CD4-positive, CD25-positive, alpha-beta regulatory T cell (primary cell): ENCODE data around the gene CCR8. TPM values are rescaled to one million over a fixed set of nuclear protein-coding genes. Genes with fewer than 3 reads are reported as not detected.
"Not testable (repeated sequence)": the region's sequence is repeated elsewhere in the genome, so short reads cannot be mapped to it uniquely, and the experiment has no call there.

Experiments used
- ATAC-seq, 2 donors: fragments of 150-1000 bp; cut with Tn5 transposase; one replicate each; pipeline ENCODE4 v1.10.0; 2021; ENCODE audit warnings: low read depth in 2 of 2, moderate number of reproducible peaks in 2 of 2, moderate library complexity in 1 of 2
- DNase-seq, 3 donors: peaks; one replicate each; pipeline versions ENCODE4 v3.0.0 to v3.0.0-alpha.2; 2012 to 2022; ENCODE audit warnings: mixed read lengths in 1 of 3
- H3K27ac ChIP-seq: one replicate; pipeline ENCODE4 v1.7.0; 2013; ENCODE audit warnings: mild to moderate bottlenecking, low read length; ENCODE audit not compliant: insufficient read depth, poor library complexity, severe bottlenecking
- H3K27me3 ChIP-seq: one replicate; pipeline ENCODE4 v1.7.0; 2013; ENCODE audit warnings: low read length; ENCODE audit not compliant: control insufficient read depth, insufficient read depth
- H3K36me3 ChIP-seq: one replicate; pipeline ENCODE4 v1.7.0; 2013; ENCODE audit warnings: mild to moderate bottlenecking, low read length, moderate library complexity; ENCODE audit not compliant: control insufficient read depth, insufficient read depth
- H3K4me1 ChIP-seq: 2 replicates; pipeline ENCODE4 v1.7.0; 2013; ENCODE audit warnings: mild to moderate bottlenecking, low read length; ENCODE audit not compliant: insufficient read depth, control insufficient read depth, poor library complexity, severe bottlenecking
- H3K4me3 ChIP-seq: one replicate; pipeline ENCODE4 v1.7.0; 2013; ENCODE audit warnings: low read depth, mild to moderate bottlenecking, low read length, moderate library complexity
- H3K9me3 ChIP-seq, 2 experiments: 1 replicate in 1 of 2; 2 replicates in 1 of 2; pipeline ENCODE4 v1.7.0; 2013; ENCODE audit warnings: low read length in 2 of 2, mild to moderate bottlenecking in 1 of 2, moderate library complexity in 1 of 2; ENCODE audit not compliant: control insufficient read depth in 2 of 2
- H3K27ac Mint-ChIP-seq, 3 donors: one replicate each; pipeline ENCODE4 v1.8.0; 2020 to 2022; ENCODE audit warnings: mild to moderate bottlenecking in 3 of 3, mixed read lengths in 3 of 3, moderate library complexity in 2 of 3
- H3K27me3 Mint-ChIP-seq: one replicate; pipeline ENCODE4 v1.8.0; 2022; ENCODE audit warnings: mild to moderate bottlenecking, mixed read lengths
- H3K36me3 Mint-ChIP-seq: one replicate; pipeline ENCODE4 v1.8.0; 2020; ENCODE audit warnings: mixed read lengths
- H3K4me1 Mint-ChIP-seq, 4 donors: one replicate each; pipeline ENCODE4 v1.8.0; 2020 to 2022; ENCODE audit warnings: mixed read lengths in 4 of 4, mild to moderate bottlenecking in 1 of 4
- H3K4me3 Mint-ChIP-seq, 4 donors: one replicate each; pipeline ENCODE4 v1.8.0; 2020 to 2022; ENCODE audit warnings: mild to moderate bottlenecking in 4 of 4, mixed read lengths in 4 of 4, moderate library complexity in 3 of 4
- H3K9me3 Mint-ChIP-seq, 7 donors: one replicate each; pipeline ENCODE4 v1.8.0; 2020 to 2022; ENCODE audit warnings: mixed read lengths in 7 of 7, mild to moderate bottlenecking in 3 of 7, moderate library complexity in 2 of 7
- polyA plus RNA-seq, 4 donors: library from polyadenylated mRNA; unstranded; fragments of 300-500 nt; fragmentation: Illumina TruSeq; gene quantifications; one replicate each; pipeline ENCODE4 v1.2.3, GENCODE V29; 2021
- total RNA-seq: library from RNA; stranded (reverse); gene quantifications from one replicate; pipeline ENCODE4 v1.2.3, GENCODE V29; 2022

Gene CCR8
- total and polyA plus RNA-seq, 5 donors from 2014 or later: 33.6 to 87.2 (median 53.5) TPM

DNA sequence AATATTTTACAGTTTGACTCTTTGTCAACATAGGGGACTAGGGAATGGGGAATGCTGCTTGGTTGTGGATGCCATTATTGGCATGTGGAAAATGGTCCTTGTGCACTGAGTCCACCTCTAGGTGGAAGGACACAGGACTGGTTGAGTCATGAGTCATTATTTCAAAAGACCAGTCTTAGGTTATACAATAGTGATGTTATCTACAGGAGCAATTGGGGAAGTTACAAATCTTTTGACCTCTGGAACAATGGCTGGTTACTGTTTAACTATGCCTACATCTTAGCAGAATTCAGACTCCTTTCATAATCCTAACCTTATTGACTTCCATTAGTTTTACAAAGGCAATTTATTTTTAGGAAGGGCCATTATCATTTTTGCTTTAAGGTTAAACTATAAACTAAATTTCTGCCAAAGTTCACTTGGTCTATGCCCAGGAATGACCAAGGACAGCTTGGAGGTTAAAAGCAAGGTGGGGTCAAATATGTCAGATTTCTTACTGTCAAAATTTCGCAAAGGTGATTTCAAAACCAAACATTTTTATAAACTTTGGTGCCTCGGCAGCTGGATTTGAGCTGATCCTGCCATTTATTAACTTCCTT lies 11.8 kb upstream of the CCR8 start:
- H3K27ac Mint-ChIP-seq: peak overlapping the region in 1 of 3 donors; percentile 15
- H3K36me3 Mint-ChIP-seq: peaks cover 8% of the 10 kb centered on the region
- no peak overlapping the region for H3K27ac ChIP-seq
- peaks cover 0 to 10% (median 5%) of the 10 kb centered on the region in 7 donors for H3K9me3 Mint-ChIP-seq
- H3K9me3 ChIP-seq: peaks cover 0 to 3% of the 10 kb centered on the region in 2 experiments
- H3K4me3 ChIP-seq: no peak overlapping the region
- H3K4me1 Mint-ChIP-seq: peaks cover 13 to 44% (median 34%) of the 10 kb centered on the region in 4 donors
- DNase-seq: no peak
- no peaks in the 10 kb centered on the region for H3K27me3 ChIP-seq
- peaks cover 25% of the 10 kb centered on the region for H3K4me1 ChIP-seq
- no peaks in the 10 kb centered on the region for H3K27me3 Mint-ChIP-seq
- H3K4me3 Mint-ChIP-seq: no peak overlapping the region
- no peak for ATAC-seq
- H3K36me3 ChIP-seq: no peaks in the 10 kb centered on the region

DNA sequence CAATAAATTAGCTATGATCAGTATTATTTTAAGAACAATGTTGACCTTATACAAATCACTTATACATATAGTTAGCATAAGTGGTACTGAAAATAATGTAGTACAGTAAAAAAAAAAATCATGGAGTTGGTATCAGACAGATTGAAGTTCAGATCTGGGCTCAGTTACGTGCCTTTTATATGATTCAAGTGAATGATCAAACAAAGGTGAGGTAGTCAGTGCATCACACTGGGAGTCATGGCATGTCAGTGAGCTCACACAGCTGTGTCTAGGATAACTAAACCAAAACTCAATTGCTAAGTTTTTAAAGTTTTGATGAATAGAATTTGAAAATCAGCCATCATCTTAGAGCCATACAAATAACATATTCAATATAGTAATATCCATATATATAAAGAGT lies 11.2 kb upstream of the CCR8 start:
- peaks cover 31% of the 10 kb centered on the region for H3K4me1 ChIP-seq
- H3K9me3 Mint-ChIP-seq: peaks cover 0 to 10% (median 5%) of the 10 kb centered on the region in 7 donors
- H3K4me1 Mint-ChIP-seq: peaks cover 18 to 50% (median 40%) of the 10 kb centered on the region in 4 donors
- H3K4me3 ChIP-seq: no peak overlapping the region
- ATAC-seq (no peak), DNase-seq (no peak)
- H3K27me3 Mint-ChIP-seq: no peaks in the 10 kb centered on the region
- H3K36me3 ChIP-seq: no peaks in the 10 kb centered on the region
- H3K27me3 ChIP-seq: no peaks in the 10 kb centered on the region
- no peak overlapping the region for H3K27ac Mint-ChIP-seq
- H3K4me3 Mint-ChIP-seq: peak overlapping the region in 2 of 4 donors; percentile 16 to 17
- no peak overlapping the region for H3K27ac ChIP-seq
- peaks cover 8% of the 10 kb centered on the region for H3K36me3 Mint-ChIP-seq
- peaks cover 0 to 3% of the 10 kb centered on the region in 2 experiments for H3K9me3 ChIP-seq

DNA sequence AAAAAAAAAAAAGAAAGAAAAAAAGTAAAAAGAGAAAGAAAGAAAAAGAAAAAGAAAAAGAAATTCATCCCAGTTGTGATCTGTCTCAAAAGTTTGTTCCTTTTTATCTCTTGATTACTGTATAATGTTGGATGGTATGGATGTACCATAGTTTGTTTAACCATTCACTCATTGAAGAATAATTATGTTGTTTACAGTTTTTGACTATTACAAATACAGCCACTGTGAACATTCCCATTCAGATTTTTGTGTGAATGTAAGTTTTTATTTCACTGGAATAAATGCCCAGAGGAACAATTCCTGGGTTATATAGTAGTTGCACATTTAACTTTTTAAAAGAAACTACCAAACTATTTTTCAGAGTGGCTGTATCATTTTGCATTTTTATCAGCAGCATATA lies 10.3 kb upstream of the CCR8 start:
- H3K4me3 Mint-ChIP-seq: no peak overlapping the region
- H3K27me3 ChIP-seq: no peaks in the 10 kb centered on the region
- H3K27ac ChIP-seq: no peak overlapping the region
- no peaks in the 10 kb centered on the region for H3K27me3 Mint-ChIP-seq
- ATAC-seq (no peak), DNase-seq (no peak)
- H3K9me3 ChIP-seq: peaks cover 0 to 3% of the 10 kb centered on the region in 2 experiments
- H3K9me3 Mint-ChIP-seq: peaks cover 0 to 7% (median 5%) of the 10 kb centered on the region in 7 donors
- peaks cover 22 to 60% (median 44%) of the 10 kb centered on the region in 4 donors for H3K4me1 Mint-ChIP-seq
- H3K36me3 Mint-ChIP-seq: peaks cover 5% of the 10 kb centered on the region
- no peak overlapping the region for H3K4me3 ChIP-seq
- H3K4me1 ChIP-seq: peaks cover 37% of the 10 kb centered on the region
- no peaks in the 10 kb centered on the region for H3K36me3 ChIP-seq
- H3K27ac Mint-ChIP-seq: no peak overlapping the region

DNA sequence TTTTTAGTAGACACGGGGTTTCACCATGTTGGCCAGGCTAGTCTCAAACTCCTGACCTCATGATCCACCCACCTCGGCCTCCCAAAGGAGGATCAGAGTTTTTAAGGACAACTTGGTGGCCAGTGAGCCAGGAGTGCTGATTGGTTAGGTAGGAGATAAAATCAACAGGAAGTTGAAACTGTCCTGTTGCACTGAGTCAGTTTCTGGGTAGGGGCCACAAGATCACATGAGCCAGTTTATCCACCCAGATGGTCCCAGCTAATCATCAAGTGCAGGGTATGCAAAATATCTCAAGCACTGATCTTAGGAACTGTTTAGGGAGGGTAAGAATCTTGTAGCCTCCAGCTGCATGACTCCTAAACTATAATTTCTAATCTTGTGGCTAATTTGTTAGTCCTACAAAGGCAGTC lies 7.9 kb upstream of the CCR8 start:
- H3K36me3 Mint-ChIP-seq, H3K4me3 ChIP-seq, H3K36me3 ChIP-seq, H3K9me3 ChIP-seq, H3K27me3 Mint-ChIP-seq, H3K27me3 ChIP-seq, H3K27ac ChIP-seq, H3K9me3 Mint-ChIP-seq: not testable (repeated sequence)
- H3K27ac Mint-ChIP-seq: peak overlapping the region in 2 of 3 donors; percentile 6 to 57
- ATAC-seq (peak in 1 of 2 donors; percentile 40), DNase-seq (peak in 1 of 3 donors; percentile 59)
- peaks cover 31 to 65% (median 54%) of the 10 kb centered on the region in 4 donors for H3K4me1 Mint-ChIP-seq
- peak overlapping the region in 1 of 4 donors; percentile 36 for H3K4me3 Mint-ChIP-seq
- peaks cover 53% of the 10 kb centered on the region for H3K4me1 ChIP-seq

DNA sequence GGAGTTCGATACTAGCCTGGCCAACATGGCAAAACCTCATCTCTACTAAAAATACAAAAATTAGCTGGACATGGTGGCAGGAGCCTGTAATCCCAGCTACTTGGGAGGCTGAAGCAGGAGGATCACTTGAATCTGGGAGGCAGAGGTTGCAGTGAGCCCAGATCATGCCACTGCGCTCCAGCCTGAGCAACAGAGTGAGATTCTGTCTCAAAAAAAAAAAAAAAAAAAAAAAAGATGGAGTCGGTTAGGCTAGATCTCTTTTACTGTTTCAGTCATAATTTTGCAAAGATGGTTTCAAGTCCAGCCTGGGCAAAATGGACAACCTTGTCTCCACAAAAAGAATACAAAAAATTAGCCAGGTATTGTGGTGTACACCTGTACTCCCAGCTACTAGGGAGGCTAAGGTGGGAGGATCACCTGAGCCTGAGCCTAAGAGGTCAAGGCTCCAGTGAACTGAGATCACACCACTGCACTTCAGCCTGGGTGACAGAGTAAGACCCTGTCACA lies 7.2 kb upstream of the CCR8 start:
- not testable (repeated sequence) for ATAC-seq, H3K36me3 ChIP-seq, H3K36me3 Mint-ChIP-seq, H3K9me3 Mint-ChIP-seq, H3K4me3 ChIP-seq, H3K9me3 ChIP-seq, DNase-seq, H3K27me3 Mint-ChIP-seq, H3K27ac ChIP-seq, H3K27me3 ChIP-seq, H3K4me3 Mint-ChIP-seq
- H3K27ac Mint-ChIP-seq: peak overlapping the region in 1 of 3 donors; percentile 43
- peaks cover 60% of the 10 kb centered on the region for H3K4me1 ChIP-seq
- H3K4me1 Mint-ChIP-seq: peaks cover 35 to 72% (median 59%) of the 10 kb centered on the region in 4 donors

DNA sequence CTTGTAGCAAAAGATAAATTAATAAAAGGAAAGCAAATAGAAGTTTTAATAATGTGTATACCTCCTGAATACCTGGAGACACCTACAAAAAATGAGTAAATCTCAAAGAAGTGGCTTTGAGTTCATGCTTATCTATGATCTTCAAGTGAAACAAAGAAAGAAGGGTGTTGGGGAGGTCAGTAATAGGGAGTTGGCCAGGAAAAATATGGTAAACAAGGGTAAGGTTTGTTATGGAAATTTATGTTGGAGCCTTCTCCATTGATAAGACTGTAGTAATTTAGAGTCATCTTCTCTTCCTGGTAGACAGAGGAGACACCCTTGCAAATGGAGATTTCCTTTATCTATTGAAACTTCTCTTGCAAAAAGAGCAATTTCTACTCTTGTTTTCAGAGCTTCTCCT lies 6.6 kb upstream of the CCR8 start:
- no peaks in the 10 kb centered on the region for H3K27me3 Mint-ChIP-seq
- peaks cover 67% of the 10 kb centered on the region for H3K4me1 ChIP-seq
- H3K9me3 Mint-ChIP-seq: peaks cover 0 to 1% (median 0%) of the 10 kb centered on the region in 7 donors
- no peaks in the 10 kb centered on the region for H3K27me3 ChIP-seq
- H3K4me3 Mint-ChIP-seq: peak overlapping the region in 3 of 4 donors; percentile 2 to 59 (median 40)
- no peak for ATAC-seq
- no peaks in the 10 kb centered on the region for H3K9me3 ChIP-seq
- peak overlapping the region in 1 of 3 donors; percentile 83 for H3K27ac Mint-ChIP-seq
- H3K36me3 Mint-ChIP-seq: no peaks in the 10 kb centered on the region
- no peaks in the 10 kb centered on the region for H3K36me3 ChIP-seq
- no peak for DNase-seq
- H3K4me1 Mint-ChIP-seq: peaks cover 37 to 78% (median 62%) of the 10 kb centered on the region in 4 donors
- H3K4me3 ChIP-seq: peak overlapping the region; percentile 21
- H3K27ac ChIP-seq: no peak overlapping the region

DNA sequence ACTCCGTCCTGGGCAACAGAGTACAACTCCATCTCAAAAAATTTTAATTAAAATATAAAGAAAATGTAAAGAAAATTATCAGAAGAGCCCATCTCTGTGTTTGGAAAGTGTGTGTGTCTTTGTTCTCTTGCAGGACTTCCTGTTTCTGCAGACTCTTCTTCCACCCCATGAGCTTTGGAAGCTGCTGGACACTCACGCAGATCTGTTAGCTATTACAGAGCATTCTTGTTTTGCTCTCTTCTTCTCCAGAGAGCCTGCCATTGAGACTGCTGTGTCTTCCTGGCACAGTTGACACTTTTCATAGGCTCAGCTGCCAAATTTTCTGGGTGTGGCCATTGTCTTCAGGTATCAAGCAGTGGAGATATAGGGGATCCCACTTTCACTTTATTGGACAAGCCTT lies 6.0 kb upstream of the CCR8 start:
- peaks cover 42 to 84% (median 63%) of the 10 kb centered on the region in 4 donors for H3K4me1 Mint-ChIP-seq

More for the DNA sequence above, 6.0 kb upstream of the CCR8 start:
- Histone ChIP-seq H3K27ac (no peak overlapping the region), H3K36me3 (no peaks in the 10 kb centered on the region), H3K9me3 (no peaks in the 10 kb centered on the region), H3K4me1 (peaks cover 70% of the 10 kb centered on the region), H3K4me3 (peak overlapping the region; percentile 21), H3K27me3 (no peaks in the 10 kb centered on the region)
- Mint-ChIP-seq H3K27me3 (no peaks in the 10 kb centered on the region), H3K27ac (peak overlapping the region; percentile 39 to 83 (median 49)), H3K36me3 (no peaks in the 10 kb centered on the region), H3K9me3 (peaks cover 0 to 1% (median 0%) of the 10 kb centered on the region in 7 donors), H3K4me3 (peak overlapping the region in 3 of 4 donors; percentile 19 to 42 (median 40))
- DNase-seq (no peak), ATAC-seq (no peak)
